ENCODE measurements around the gene ACCSL. TPM values are rescaled to one million over a fixed set of nuclear protein-coding genes. Genes with fewer than 3 reads are reported as not detected.

ACCSL gene
- total RNA-seq, 6 experiments from 2014 or later, result not detected

DNA sequence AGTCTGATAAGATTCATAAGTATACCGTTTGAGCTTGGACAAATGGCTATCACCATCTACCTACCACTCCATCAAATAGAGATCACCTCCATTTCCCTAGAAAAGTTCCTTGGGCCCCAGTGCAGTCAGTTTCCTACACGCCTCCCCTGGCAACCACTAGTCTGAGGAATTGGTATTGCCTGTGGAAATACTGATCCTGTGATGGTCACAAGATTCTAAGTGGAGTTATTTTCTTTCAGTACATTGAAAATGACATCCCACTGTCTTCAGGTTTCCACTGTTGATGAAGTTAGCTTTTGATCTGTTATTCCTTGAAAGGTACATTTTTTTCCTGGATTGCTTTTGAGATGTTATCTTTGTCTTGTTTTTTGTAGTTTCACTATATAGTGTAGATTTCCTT, 4.6 kb upstream of the ACCSL start:
- no peaks in the 10 kb centered on the region for H3K4me1 Mint-ChIP-seq (ENCODE audit: low read depth)
- peaks cover 18% of the 10 kb centered on the region for H3K27me3 Mint-ChIP-seq (ENCODE audit: insufficient read depth)
- no peaks in the 10 kb centered on the region for H3K36me3 Mint-ChIP-seq (ENCODE audit: low read depth)
- TF ChIP-seq, protein P1, sequence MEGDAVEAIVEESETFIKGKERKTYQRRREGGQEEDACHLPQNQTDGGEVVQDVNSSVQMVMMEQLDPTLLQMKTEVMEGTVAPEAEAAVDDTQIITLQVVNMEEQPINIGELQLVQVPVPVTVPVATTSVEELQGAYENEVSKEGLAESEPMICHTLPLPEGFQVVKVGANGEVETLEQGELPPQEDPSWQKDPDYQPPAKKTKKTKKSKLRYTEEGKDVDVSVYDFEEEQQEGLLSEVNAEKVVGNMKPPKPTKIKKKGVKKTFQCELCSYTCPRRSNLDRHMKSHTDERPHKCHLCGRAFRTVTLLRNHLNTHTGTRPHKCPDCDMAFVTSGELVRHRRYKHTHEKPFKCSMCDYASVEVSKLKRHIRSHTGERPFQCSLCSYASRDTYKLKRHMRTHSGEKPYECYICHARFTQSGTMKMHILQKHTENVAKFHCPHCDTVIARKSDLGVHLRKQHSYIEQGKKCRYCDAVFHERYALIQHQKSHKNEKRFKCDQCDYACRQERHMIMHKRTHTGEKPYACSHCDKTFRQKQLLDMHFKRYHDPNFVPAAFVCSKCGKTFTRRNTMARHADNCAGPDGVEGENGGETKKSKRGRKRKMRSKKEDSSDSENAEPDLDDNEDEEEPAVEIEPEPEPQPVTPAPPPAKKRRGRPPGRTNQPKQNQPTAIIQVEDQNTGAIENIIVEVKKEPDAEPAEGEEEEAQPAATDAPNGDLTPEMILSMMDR (IDR thresholded peaks at IDR 0.05), result no peak
- no peak for DNase-seq
- H3K4me3 Mint-ChIP-seq, result no peak overlapping the region
- no peak overlapping the region for H3K27ac Mint-ChIP-seq
- H3K9me3 Mint-ChIP-seq, result no peaks in the 10 kb centered on the region

DNA sequence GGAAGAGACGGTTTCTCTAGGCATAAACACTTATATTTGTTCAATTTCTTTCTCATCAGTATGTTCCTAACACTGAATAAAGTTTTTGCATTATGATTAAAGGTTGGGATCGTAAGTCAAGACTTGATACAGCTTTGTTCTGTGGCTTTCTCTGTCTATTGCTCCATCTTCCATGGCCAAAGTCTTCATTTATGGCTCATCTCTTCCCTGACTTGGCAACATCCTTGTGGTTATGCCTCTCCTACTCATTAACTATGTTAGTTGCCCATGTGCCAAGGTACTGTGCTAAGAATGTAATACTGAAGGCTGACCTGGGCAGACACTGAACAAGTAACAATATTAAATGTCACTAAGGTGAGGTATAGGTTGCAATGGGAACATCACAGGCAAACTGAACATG, 1.6 kb upstream of the ACCSL start:
- Mint-ChIP-seq H3K4me3 (no peak overlapping the region), H3K4me1 (ENCODE audit: low read depth) (no peaks in the 10 kb centered on the region), H3K9me3 (no peaks in the 10 kb centered on the region), H3K27ac (no peak overlapping the region), H3K36me3 (ENCODE audit: low read depth) (no peaks in the 10 kb centered on the region), H3K27me3 (ENCODE audit: insufficient read depth) (peaks cover 16% of the 10 kb centered on the region)
- DNase-seq, result no peak
- TF ChIP-seq, protein P1 (IDR thresholded peaks at IDR 0.05), result no peak

DNA sequence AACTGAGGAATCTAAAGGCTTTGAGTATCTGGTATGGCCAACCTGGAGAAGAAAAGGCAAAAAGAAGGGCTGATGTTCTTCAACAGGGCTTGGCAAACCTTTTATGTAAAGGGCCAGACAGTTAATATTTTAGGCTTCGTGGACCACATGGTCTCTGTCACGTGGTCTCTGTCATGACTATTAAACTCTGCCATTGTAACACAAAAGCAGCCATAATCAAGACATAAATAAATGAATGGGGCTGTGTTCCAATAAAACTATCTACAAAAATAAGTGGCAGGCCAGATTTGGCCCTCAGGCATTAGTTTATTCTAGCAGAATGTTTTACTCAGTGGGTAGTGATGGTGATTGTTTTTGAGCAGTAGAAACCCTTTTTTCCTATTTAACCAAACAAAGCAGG, 483 bp upstream of the ACCSL start:
- no peak for DNase-seq
- Mint-ChIP-seq H3K27ac (no peak overlapping the region), H3K9me3 (no peaks in the 10 kb centered on the region), H3K4me3 (no peak overlapping the region), H3K4me1 (ENCODE audit: low read depth) (no peaks in the 10 kb centered on the region), H3K36me3 (ENCODE audit: low read depth) (no peaks in the 10 kb centered on the region), H3K27me3 (ENCODE audit: insufficient read depth) (peaks cover 21% of the 10 kb centered on the region)
- TF ChIP-seq, protein P1 (IDR thresholded peaks at IDR 0.05), result no peak

DNA sequence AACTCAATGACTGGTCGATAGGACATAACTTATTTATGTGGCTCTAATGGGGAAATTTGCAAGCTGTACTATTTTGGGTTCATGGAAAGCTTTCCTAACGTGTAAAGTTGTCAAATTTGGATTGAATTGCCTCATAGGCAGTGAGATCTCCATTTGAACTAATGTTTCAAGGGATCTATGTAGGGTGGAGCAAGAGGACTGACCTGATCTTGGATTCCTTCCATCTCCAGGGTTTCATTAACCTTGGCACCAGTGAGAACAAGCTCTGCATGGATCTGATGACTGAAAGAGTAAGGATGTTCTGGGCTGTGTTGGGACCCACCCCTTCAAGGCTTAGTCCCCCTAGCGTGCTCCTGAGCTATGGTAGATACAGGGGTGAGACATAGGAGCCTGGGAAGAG, 2.1 kb downstream of the ACCSL start:
- Mint-ChIP-seq H3K4me3 (no peak overlapping the region), H3K27me3 (ENCODE audit: insufficient read depth) (peaks cover 27% of the 10 kb centered on the region), H3K36me3 (ENCODE audit: low read depth) (no peaks in the 10 kb centered on the region), H3K4me1 (ENCODE audit: low read depth) (no peaks in the 10 kb centered on the region), H3K27ac (no peak overlapping the region), H3K9me3 (no peaks in the 10 kb centered on the region)
- no peak for DNase-seq
- TF ChIP-seq, protein P1 (IDR thresholded peaks at IDR 0.05), result no peak

DNA sequence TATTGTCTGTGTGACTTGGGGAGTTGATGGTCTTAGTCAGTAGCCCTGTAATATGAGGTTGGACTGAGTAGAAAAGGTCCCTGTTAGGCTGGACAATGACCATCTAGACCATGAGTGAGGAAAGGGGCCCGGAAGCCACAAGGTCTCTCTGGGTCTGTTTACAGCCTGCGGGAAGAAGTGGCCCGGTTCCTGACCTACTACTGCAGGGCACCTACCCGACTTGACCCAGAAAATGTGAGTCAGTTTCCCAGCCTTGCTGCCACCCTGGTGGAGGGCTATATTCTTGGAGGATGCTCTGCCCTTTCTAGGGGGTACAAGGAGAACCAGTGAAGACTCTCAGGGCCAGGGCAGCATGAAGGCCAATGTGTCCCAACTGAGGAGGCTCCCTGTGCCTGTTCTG, 3.4 kb downstream of the ACCSL start:
- TF ChIP-seq, protein P1 (IDR thresholded peaks at IDR 0.05), result no peak
- peaks cover 26% of the 10 kb centered on the region for H3K27me3 Mint-ChIP-seq (ENCODE audit: insufficient read depth)
- H3K27ac Mint-ChIP-seq, result no peak overlapping the region
- no peak overlapping the region for H3K4me3 Mint-ChIP-seq
- no peaks in the 10 kb centered on the region for H3K9me3 Mint-ChIP-seq
- no peak for DNase-seq
- no peaks in the 10 kb centered on the region for H3K36me3 Mint-ChIP-seq (ENCODE audit: low read depth)
- H3K4me1 Mint-ChIP-seq (ENCODE audit: low read depth), result no peaks in the 10 kb centered on the region

DNA sequence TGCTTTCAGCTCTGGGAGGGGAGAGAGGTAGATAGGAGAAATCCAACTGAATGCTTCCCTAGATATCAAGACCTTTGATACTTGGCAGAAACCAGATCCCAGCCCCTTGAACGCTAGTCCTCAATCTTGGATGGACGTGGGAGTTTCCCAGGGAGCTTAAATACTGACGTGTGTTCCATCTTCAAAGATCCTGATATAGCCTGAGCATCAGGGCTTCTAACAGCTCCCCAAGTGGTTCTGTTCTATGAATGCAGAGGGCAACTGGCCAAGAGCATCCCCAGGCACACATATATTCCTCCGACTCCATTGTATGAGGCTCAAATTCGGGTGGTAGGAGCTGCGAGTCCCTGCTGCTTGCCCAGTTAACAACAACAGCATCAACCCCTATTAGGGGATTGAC, 9.6 kb downstream of the ACCSL start:
- Mint-ChIP-seq H3K36me3 (ENCODE audit: low read depth) (no peaks in the 10 kb centered on the region), H3K4me3 (no peak overlapping the region), H3K9me3 (no peaks in the 10 kb centered on the region), H3K27ac (no peak overlapping the region), H3K4me1 (ENCODE audit: low read depth) (no peaks in the 10 kb centered on the region), H3K27me3 (ENCODE audit: insufficient read depth) (peaks cover 31% of the 10 kb centered on the region)
- no peak for DNase-seq
- TF ChIP-seq, protein P1 (IDR thresholded peaks at IDR 0.05), result no peak

All from HFFc6 (cell line).